ENCODE results near the gene GRID1. TPM values are rescaled to one million over a fixed set of nuclear protein-coding genes. Genes with fewer than 3 reads are reported as not detected.

Gene GRID1
- polyA plus RNA-seq, 1 donor (not counting 4 experiments of a cell fraction or from before 2014, with no cell fraction given) = 0.01 TPM

GRCh38 chr10:86361156-86362128 lies 5.2 kb downstream of the GRID1 start:
- Histone ChIP-seq H3K9me1 (ENCODE audit: control insufficient read depth, extremely low read depth, insufficient read depth, low read length) (no peaks in the 10 kb centered on the region), H4K20me1 (ENCODE audit: control insufficient read depth, extremely low read depth, insufficient read depth, low read length) (peaks cover 4% of the 10 kb centered on the region), H3K27ac (ENCODE audit: control insufficient read depth, insufficient read depth, low read length) (no peak overlapping the region), H3K9me3 (ENCODE audit: control insufficient read depth, low read depth, low read length) (no peaks in the 10 kb centered on the region), H2AFZ (ENCODE audit: control insufficient read depth, low read length) (no peak overlapping the region), H3K27me3 (ENCODE audit: control insufficient read depth, extremely low read depth, insufficient read depth, low read length) (peaks cover 47% of the 10 kb centered on the region), H3K36me3 (ENCODE audit: control insufficient read depth in 2 of 2, extremely low read depth in 1 of 2, insufficient read depth in 2 of 2, low read length in 2 of 2) (no peaks in the 10 kb centered on the region), H3K9ac (ENCODE audit: control insufficient read depth, extremely low read depth, insufficient read depth, low read length) (no peak overlapping the region), H3K4me3 (ENCODE audit: control insufficient read depth in 2 of 3, extremely low read depth in 1 of 3, insufficient read depth in 2 of 3, low read depth in 1 of 3, low read length in 3 of 3) (no peak overlapping the region), H3K4me2 (ENCODE audit: control insufficient read depth, extremely low read depth, insufficient read depth, low read depth, low read length) (no peak overlapping the region), H3K4me1 (ENCODE audit: control insufficient read depth, extremely low read depth, insufficient read depth, low read length) (peaks cover 4% of the 10 kb centered on the region), H3K79me2 (ENCODE audit: control insufficient read depth, insufficient read depth, low read length) (no peaks in the 10 kb centered on the region)
- DNase-seq (ENCODE audit: low read depth, low spot score) (no peak), FAIRE-seq (no peak)
- dilution Hi-C loops (cut with MboI; ENCODE audit: extremely low pct_ligation_motif_present, low sequenced_read_pairs) = no loop called here
- TF ChIP-seq, protein P1, sequence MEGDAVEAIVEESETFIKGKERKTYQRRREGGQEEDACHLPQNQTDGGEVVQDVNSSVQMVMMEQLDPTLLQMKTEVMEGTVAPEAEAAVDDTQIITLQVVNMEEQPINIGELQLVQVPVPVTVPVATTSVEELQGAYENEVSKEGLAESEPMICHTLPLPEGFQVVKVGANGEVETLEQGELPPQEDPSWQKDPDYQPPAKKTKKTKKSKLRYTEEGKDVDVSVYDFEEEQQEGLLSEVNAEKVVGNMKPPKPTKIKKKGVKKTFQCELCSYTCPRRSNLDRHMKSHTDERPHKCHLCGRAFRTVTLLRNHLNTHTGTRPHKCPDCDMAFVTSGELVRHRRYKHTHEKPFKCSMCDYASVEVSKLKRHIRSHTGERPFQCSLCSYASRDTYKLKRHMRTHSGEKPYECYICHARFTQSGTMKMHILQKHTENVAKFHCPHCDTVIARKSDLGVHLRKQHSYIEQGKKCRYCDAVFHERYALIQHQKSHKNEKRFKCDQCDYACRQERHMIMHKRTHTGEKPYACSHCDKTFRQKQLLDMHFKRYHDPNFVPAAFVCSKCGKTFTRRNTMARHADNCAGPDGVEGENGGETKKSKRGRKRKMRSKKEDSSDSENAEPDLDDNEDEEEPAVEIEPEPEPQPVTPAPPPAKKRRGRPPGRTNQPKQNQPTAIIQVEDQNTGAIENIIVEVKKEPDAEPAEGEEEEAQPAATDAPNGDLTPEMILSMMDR (optimal IDR thresholded peaks at IDR 0.05 in 1 of 3, IDR thresholded peaks at IDR 0.05 in 1 of 3, conservative IDR thresholded peaks at IDR 0.05 in 1 of 3; ENCODE audit: extremely low read depth in 1 of 3, insufficient read depth in 2 of 3, low read length in 3 of 3) = no peak
- TF ChIP-seq EZH2 (IDR thresholded peaks at IDR 0.05; ENCODE audit: low read length) = no peak

GRCh38 chr10:86360657-86361056 lies 5.9 kb downstream of the GRID1 start:
- no peak overlapping the region for H2AFZ ChIP-seq (ENCODE audit: control insufficient read depth, low read length)
- no peaks in the 10 kb centered on the region for H3K9me3 ChIP-seq (ENCODE audit: control insufficient read depth, low read depth, low read length)
- no peaks in the 10 kb centered on the region for H3K36me3 ChIP-seq (ENCODE audit: control insufficient read depth in 2 of 2, extremely low read depth in 1 of 2, insufficient read depth in 2 of 2, low read length in 2 of 2)
- H3K27me3 ChIP-seq (ENCODE audit: control insufficient read depth, extremely low read depth, insufficient read depth, low read length) = peaks cover 41% of the 10 kb centered on the region
- H3K27ac ChIP-seq (ENCODE audit: control insufficient read depth, insufficient read depth, low read length) = no peak overlapping the region
- no peak overlapping the region for H3K9ac ChIP-seq (ENCODE audit: control insufficient read depth, extremely low read depth, insufficient read depth, low read length)
- dilution Hi-C loops (cut with MboI; ENCODE audit: extremely low pct_ligation_motif_present, low sequenced_read_pairs) = no loop called here
- no peak overlapping the region for H3K4me3 ChIP-seq (ENCODE audit: control insufficient read depth in 2 of 3, extremely low read depth in 1 of 3, insufficient read depth in 2 of 3, low read depth in 1 of 3, low read length in 3 of 3)
- no peaks in the 10 kb centered on the region for H3K79me2 ChIP-seq (ENCODE audit: control insufficient read depth, insufficient read depth, low read length)
- no peak for DNase-seq (ENCODE audit: low read depth, low spot score)
- TF ChIP-seq EZH2 (IDR thresholded peaks at IDR 0.05; ENCODE audit: low read length) = no peak
- TF ChIP-seq, protein P1 (optimal IDR thresholded peaks at IDR 0.05 in 1 of 3, IDR thresholded peaks at IDR 0.05 in 1 of 3, conservative IDR thresholded peaks at IDR 0.05 in 1 of 3; ENCODE audit: extremely low read depth in 1 of 3, insufficient read depth in 2 of 3, low read length in 3 of 3) = no peak
- no peak overlapping the region for H3K4me2 ChIP-seq (ENCODE audit: control insufficient read depth, extremely low read depth, insufficient read depth, low read depth, low read length)
- H4K20me1 ChIP-seq (ENCODE audit: control insufficient read depth, extremely low read depth, insufficient read depth, low read length) = peaks cover 4% of the 10 kb centered on the region
- FAIRE-seq = no peak
- H3K4me1 ChIP-seq (ENCODE audit: control insufficient read depth, extremely low read depth, insufficient read depth, low read length) = peaks cover 4% of the 10 kb centered on the region
- no peaks in the 10 kb centered on the region for H3K9me1 ChIP-seq (ENCODE audit: control insufficient read depth, extremely low read depth, insufficient read depth, low read length)
